ENCODE results near the gene NCOA7. TPM values are rescaled to one million over a fixed set of nuclear protein-coding genes. Genes with fewer than 3 reads are reported as not detected.
"Not testable (repeated sequence)": the region's sequence is repeated elsewhere in the genome, so short reads cannot be mapped to it uniquely, and the experiment has no call there.

Gene NCOA7
- total and polyA plus RNA-seq, 10 of the 15 experiments (the other 5 are each of a cell fraction or from before 2014, with no cell fraction given), result 18.9 to 50.3 (median 34.2) TPM

DNA sequence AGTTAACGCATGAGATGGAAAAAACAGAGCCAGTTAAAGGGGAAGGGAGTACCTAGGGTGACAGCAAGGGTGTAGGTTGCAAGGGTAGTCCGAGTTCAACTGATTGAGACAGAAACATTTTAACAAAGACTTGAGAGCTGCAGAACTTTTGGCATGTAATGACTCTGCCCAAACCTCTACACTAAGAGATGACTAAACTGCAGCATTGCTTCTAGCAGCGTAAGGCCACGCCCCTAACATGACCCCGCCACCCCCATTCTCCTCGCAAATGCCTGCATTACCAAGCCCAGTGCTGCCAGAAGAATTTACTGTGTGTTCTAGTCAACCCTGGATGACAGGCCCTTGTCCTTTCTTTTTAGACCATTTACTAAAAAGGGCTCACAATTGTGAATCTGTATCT is 159.5 kb downstream of the NCOA7 start:
- FAIRE-seq (no peak), DNase-seq (ENCODE audit: low read depth, low spot score) (no peak), ATAC-seq (no peak)
- H3K4me3 ChIP-seq, result no peak overlapping the region
- 58% methylated on average over 6 of the region's 6 CpGs for WGBS (ENCODE audit: insufficient coverage, insufficient replicate concordance, low lambda C conversion rate, missing lambda C conversion rate)
- no peaks in the 10 kb centered on the region for H3K79me2 ChIP-seq (ENCODE audit: control insufficient read depth, insufficient read depth, low read length)
- no peaks in the 10 kb centered on the region for H3K27me3 ChIP-seq (replicated peaks in 1 of 2; ENCODE audit: control insufficient read depth in 2 of 2, insufficient read depth in 2 of 2, low read length in 1 of 2)
- in situ Hi-C loops (cut with MboI), result no loop called here
- H3K4me1 ChIP-seq (ENCODE audit: control insufficient read depth, insufficient read depth, low read length), result no peaks in the 10 kb centered on the region
- ChIA-PET CTCF (interaction anchor here (1.8 kb wide), 1 partner anchor 44 kb away, joined by 14 read pairs; no protein-coding TSS in a partner anchor), SMC1A (ENCODE audit: uncharacterized antibody, unreplicated experiment) (interaction anchor here (9.8 kb wide), 1 partner anchor 168 kb away, joined by 179 read pairs; no protein-coding TSS in a partner anchor), RAD21 (ENCODE audit: unreplicated experiment) (no interaction called here), POLR2A (no interaction called here)
- no TSS peak for BruUV-seq (replicated peaks)
- no peak overlapping the region for H3K4me2 ChIP-seq (ENCODE audit: control insufficient read depth, insufficient read depth)
- H3K9ac ChIP-seq (ENCODE audit: control insufficient read depth, insufficient read depth, low read length), result no peak overlapping the region
- H3K27ac ChIP-seq (ENCODE audit: control insufficient read depth, insufficient read depth), result no peak overlapping the region
- intact Hi-C loops (cut with micrococcal nuclease; ENCODE audit: unreplicated experiment), result no loop called here
- no peak overlapping the region for H2AFZ ChIP-seq (ENCODE audit: control insufficient read depth, low read depth, low read length)
- no peaks in the 10 kb centered on the region for H4K20me1 ChIP-seq (ENCODE audit: control insufficient read depth, insufficient read depth)
- H3K9me3 ChIP-seq (replicated peaks; ENCODE audit: control insufficient read depth, insufficient read depth, low read length), result no peaks in the 10 kb centered on the region
- TF ChIP-seq RELA (IDR thresholded peaks at IDR 0.05; ENCODE audit: borderline replicate concordance, partially characterized antibody) (no peak), RFX5 (IDR thresholded peaks at IDR 0.05; ENCODE audit: low read depth, low read length) (no peak), SREBF1 (IDR thresholded peaks at IDR 0.05; ENCODE audit: low read length) (no peak), PAX5 (IDR thresholded peaks at IDR 0.05; ENCODE audit: borderline replicate concordance, low read depth, low read length) (no peak), POU2F2 (IDR thresholded peaks at IDR 0.05; ENCODE audit: borderline replicate concordance, low read depth, low read length) (no peak), POLR2AphosphoS2 (IDR thresholded peaks at IDR 0.05; ENCODE audit: low read depth, low read length) (no peak), CHD2 (IDR thresholded peaks at IDR 0.05; ENCODE audit: borderline replicate concordance, low read depth, low read length) (no peak), KLF5 (IDR thresholded peaks at IDR 0.05; ENCODE audit: partially characterized antibody) (no peak), NR2C1 (IDR thresholded peaks at IDR 0.05) (no peak)
- TF ChIP-seq, protein P1, sequence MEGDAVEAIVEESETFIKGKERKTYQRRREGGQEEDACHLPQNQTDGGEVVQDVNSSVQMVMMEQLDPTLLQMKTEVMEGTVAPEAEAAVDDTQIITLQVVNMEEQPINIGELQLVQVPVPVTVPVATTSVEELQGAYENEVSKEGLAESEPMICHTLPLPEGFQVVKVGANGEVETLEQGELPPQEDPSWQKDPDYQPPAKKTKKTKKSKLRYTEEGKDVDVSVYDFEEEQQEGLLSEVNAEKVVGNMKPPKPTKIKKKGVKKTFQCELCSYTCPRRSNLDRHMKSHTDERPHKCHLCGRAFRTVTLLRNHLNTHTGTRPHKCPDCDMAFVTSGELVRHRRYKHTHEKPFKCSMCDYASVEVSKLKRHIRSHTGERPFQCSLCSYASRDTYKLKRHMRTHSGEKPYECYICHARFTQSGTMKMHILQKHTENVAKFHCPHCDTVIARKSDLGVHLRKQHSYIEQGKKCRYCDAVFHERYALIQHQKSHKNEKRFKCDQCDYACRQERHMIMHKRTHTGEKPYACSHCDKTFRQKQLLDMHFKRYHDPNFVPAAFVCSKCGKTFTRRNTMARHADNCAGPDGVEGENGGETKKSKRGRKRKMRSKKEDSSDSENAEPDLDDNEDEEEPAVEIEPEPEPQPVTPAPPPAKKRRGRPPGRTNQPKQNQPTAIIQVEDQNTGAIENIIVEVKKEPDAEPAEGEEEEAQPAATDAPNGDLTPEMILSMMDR (IDR thresholded peaks at IDR 0.05 in 2 of 3, conservative IDR thresholded peaks at IDR 0.05 in 1 of 3; ENCODE audit: control insufficient read depth in 2 of 3, extremely low read depth in 1 of 3, insufficient read depth in 1 of 3, low read depth in 3 of 3, low read length in 3 of 3), result no peak
- no peaks in the 10 kb centered on the region for H3K36me3 ChIP-seq (ENCODE audit: control insufficient read depth in 2 of 2, insufficient read depth in 2 of 2, low read length in 1 of 2)

DNA sequence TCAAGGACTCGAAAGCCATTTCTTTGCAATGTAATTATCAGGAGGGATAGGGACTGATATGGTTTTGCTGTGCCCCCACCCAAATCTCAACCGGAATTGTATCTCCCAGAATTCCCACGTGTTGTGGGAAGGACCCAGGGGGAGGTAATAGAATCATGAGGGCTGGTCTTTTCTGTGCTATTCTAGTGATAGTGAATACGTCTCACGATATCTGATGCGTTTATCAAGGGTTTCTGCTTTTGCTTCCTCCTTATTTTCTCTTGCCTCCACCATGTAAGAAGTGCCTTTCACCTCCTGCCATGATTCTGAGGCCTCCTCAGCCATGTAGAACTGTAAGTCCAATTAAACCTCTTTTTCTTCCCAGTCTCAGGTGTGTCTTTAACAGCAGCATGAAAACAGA is 160.0 kb downstream of the NCOA7 start:
- H3K9ac ChIP-seq (ENCODE audit: control insufficient read depth, insufficient read depth, low read length); H3K4me3 ChIP-seq; ATAC-seq; intact Hi-C loops (cut with micrococcal nuclease; ENCODE audit: unreplicated experiment); H2AFZ ChIP-seq (ENCODE audit: control insufficient read depth, low read depth, low read length); BruUV-seq (replicated peaks); H3K4me1 ChIP-seq (ENCODE audit: control insufficient read depth, insufficient read depth, low read length); H3K4me2 ChIP-seq (ENCODE audit: control insufficient read depth, insufficient read depth); H3K79me2 ChIP-seq (ENCODE audit: control insufficient read depth, insufficient read depth, low read length); H3K27me3 ChIP-seq (replicated peaks in 1 of 2; ENCODE audit: control insufficient read depth in 2 of 2, insufficient read depth in 2 of 2, low read length in 1 of 2); H3K36me3 ChIP-seq (ENCODE audit: control insufficient read depth in 2 of 2, insufficient read depth in 2 of 2, low read length in 1 of 2); DNase-seq (ENCODE audit: low read depth, low spot score); H3K27ac ChIP-seq (ENCODE audit: control insufficient read depth, insufficient read depth); H3K9me3 ChIP-seq (replicated peaks; ENCODE audit: control insufficient read depth, insufficient read depth, low read length); in situ Hi-C loops (cut with MboI); FAIRE-seq; H4K20me1 ChIP-seq (ENCODE audit: control insufficient read depth, insufficient read depth): not testable (repeated sequence)
- 55% methylated on average over 6 of the region's 6 CpGs for WGBS (ENCODE audit: insufficient coverage, insufficient replicate concordance, low lambda C conversion rate, missing lambda C conversion rate)
- RAD21 ChIA-PET (ENCODE audit: unreplicated experiment), result interaction anchor here (1.3 to 3.4 kb wide), 5 partner anchors 18 to 169 kb away, joined by 3 to 48 read pairs (median 4); no protein-coding TSS in a partner anchor
- POLR2A ChIA-PET, result interaction anchor here (1.2 kb wide), 1 partner anchor 50 kb away, joined by 3 read pairs; no protein-coding TSS in a partner anchor
- CTCF ChIA-PET, result interaction anchor here (0.6 to 15.3 kb wide), 11 partner anchors 18 to 649 kb away, joined by 3 to 505 read pairs (median 11); partner anchors contain the start of genes HDDC2 and NCOA7
- SMC1A ChIA-PET (ENCODE audit: uncharacterized antibody, unreplicated experiment), result interaction anchor here (3.1 to 9.8 kb wide), 5 partner anchors 27 to 168 kb away, joined by 13 to 179 read pairs (median 35); partner anchors contain the start of gene NCOA7

Data from GM12878 (cell line).